GM12878 (cell line): ENCODE measurements around the gene SERINC5. TPM values are rescaled to one million over a fixed set of nuclear protein-coding genes. Genes with fewer than 3 reads are reported as not detected.

Source experiments
- ATAC-seq: fragments of 200-7000 bp; cut with Tn5 transposase; 3 replicates; pipeline ENCODE4 v1.9.1; 2020; ENCODE audit warnings: mild to moderate bottlenecking, moderate library complexity
- BruUV-seq: library from RNA; stranded (reverse); fragments of 400-500 nt; replicated peaks from 2 replicates; lab custom pipeline; 2021; lab: Mats Ljungman, UMichigan
- CTCF ChIA-PET: fragments of 300-600 bp; sonication (Branson Sonifier 250); formaldehyde crosslinking; extraction: SDS; loops from one replicate; lab custom pipeline; 2021; ENCODE audit warnings: inconsistent platforms; lab: Yijun Ruan, JAX
- POLR2A ChIA-PET: fragments of 350-600 bp; formaldehyde crosslinking; extraction: SDS; loops from one replicate; lab custom pipeline; 2021; ENCODE audit warnings: inconsistent platforms; lab: Charles Lee
- RAD21 ChIA-PET: fragments of 300-600 bp; sonication (Branson Sonifier 250); formaldehyde crosslinking; loops from one replicate; lab custom pipeline; 2023; ENCODE audit warnings: antibody characterized with exemption; ENCODE audit not compliant: unreplicated experiment; lab: Charles Lee
- SMC1A ChIA-PET: fragments of 300-600 bp; sonication (Branson Sonifier 250); formaldehyde crosslinking; loops from one replicate; lab custom pipeline; 2023; ENCODE audit not compliant: unreplicated experiment, uncharacterized antibody; lab: Charles Lee
- DNase-seq: peaks from one replicate; pipeline ENCODE4 v3.0.0-alpha.2; 2011; ENCODE audit warnings: low read depth, low spot score
- FAIRE-seq: peaks from 3 replicates; lab custom pipeline; 2011; peaks lifted over from hg19 to GRCh38; lab: Jason Lieb, UNC
- H2AFZ ChIP-seq: 2 replicates; pipeline ENCODE4 v1.6.0; 2011; ENCODE audit warnings: low read depth, low read length, control low read depth; ENCODE audit not compliant: control insufficient read depth
- H3K27ac ChIP-seq: 2 replicates; pipeline ENCODE4 v1.5.1; 2011; ENCODE audit warnings: control low read depth; ENCODE audit not compliant: control insufficient read depth, insufficient read depth
- H3K27me3 ChIP-seq, 2 experiments: replicated peaks in 1 of 2; 2 replicates each; pipeline versions ENCODE4 v1.6.0 to v1.6.1; 2011; ENCODE audit warnings: low read length in 1 of 2; ENCODE audit not compliant: control insufficient read depth in 2 of 2, insufficient read depth in 2 of 2
- H3K36me3 ChIP-seq, 2 experiments: 2 replicates each; pipeline ENCODE4 v1.5.1; 2011; ENCODE audit warnings: low read length in 1 of 2; ENCODE audit not compliant: control insufficient read depth in 2 of 2, insufficient read depth in 2 of 2
- H3K4me1 ChIP-seq: 2 replicates; pipeline ENCODE4 v1.6.1; 2011; ENCODE audit warnings: mild to moderate bottlenecking, low read length, moderate library complexity, mixed read lengths; ENCODE audit not compliant: control insufficient read depth, insufficient read depth
- H3K4me2 ChIP-seq: 2 replicates; pipeline ENCODE4 v1.6.0; 2011; ENCODE audit warnings: control low read depth; ENCODE audit not compliant: control insufficient read depth, insufficient read depth
- H3K4me3 ChIP-seq: fragments of 200-600 bp; sonication (generic); 2 replicates; pipeline ENCODE4 v1.5.1; 2016
- H3K79me2 ChIP-seq: 2 replicates; pipeline ENCODE4 v1.6.0; 2011; ENCODE audit warnings: low read length; ENCODE audit not compliant: control insufficient read depth, insufficient read depth
- H3K9ac ChIP-seq: 2 replicates; pipeline ENCODE4 v1.8.0; 2011; ENCODE audit warnings: low read length, control low read depth, mixed read lengths; ENCODE audit not compliant: control insufficient read depth, insufficient read depth
- H3K9me3 ChIP-seq: replicated peaks from 3 replicates; pipeline ENCODE4 v1.5.1; 2011; ENCODE audit warnings: mild to moderate bottlenecking, low read length; ENCODE audit not compliant: control insufficient read depth, insufficient read depth
- H4K20me1 ChIP-seq: 2 replicates; pipeline ENCODE4 v1.6.0; 2011; ENCODE audit not compliant: control insufficient read depth, insufficient read depth
- ATF7 ChIP-seq: fragments of 450-650 bp; IDR thresholded peaks from 2 replicates; pipeline ENCODE4 v1.6.1; 2016; ENCODE audit warnings: low read depth, mild to moderate bottlenecking
- IRF4 ChIP-seq: IDR thresholded peaks from 2 replicates; pipeline ENCODE4 v1.6.1; 2011; ENCODE audit warnings: low read depth, low read length
- MEF2B ChIP-seq: fragments of 450-650 bp; IDR thresholded peaks from 2 replicates; pipeline ENCODE4 v1.6.1; 2018; ENCODE audit warnings: mild to moderate bottlenecking, moderate library complexity; ENCODE audit not compliant: partially characterized antibody, poor library complexity, severe bottlenecking
- PAX8 ChIP-seq: fragments of 450-650 bp; IDR thresholded peaks from 2 replicates; pipeline ENCODE4 v1.6.1; 2017; ENCODE audit warnings: mild to moderate bottlenecking, moderate library complexity
- RUNX3 ChIP-seq: IDR thresholded peaks from 2 replicates; pipeline ENCODE4 v1.6.1; 2012; ENCODE audit warnings: low read length, inconsistent platforms
- SMAD5 ChIP-seq: IDR thresholded peaks from 2 replicates; pipeline ENCODE4 v1.6.1; 2016; ENCODE audit warnings: antibody characterized with exemption, low read depth
- SPI1 ChIP-seq: IDR thresholded peaks from 2 replicates; pipeline ENCODE4 v1.6.1; 2011; ENCODE audit warnings: low read depth, mild to moderate bottlenecking, low read length, moderate library complexity, borderline replicate concordance; ENCODE audit not compliant: insufficient read depth
- SUPT20H ChIP-seq: IDR thresholded peaks from 2 replicates; pipeline ENCODE4 v1.6.1; 2011; ENCODE audit warnings: low read depth, mild to moderate bottlenecking, low read length, moderate library complexity, borderline replicate concordance; ENCODE audit not compliant: control insufficient read depth
- ZNF217 ChIP-seq: fragments of 450-650 bp; IDR thresholded peaks from 2 replicates; pipeline ENCODE4 v1.6.1; 2017; ENCODE audit warnings: antibody characterized with exemption, mild to moderate bottlenecking
- ZSCAN29 ChIP-seq: fragments of 450-650 bp; IDR thresholded peaks from 2 replicates; pipeline ENCODE4 v1.6.1; 2017; ENCODE audit warnings: mild to moderate bottlenecking, moderate library complexity
- WGBS: methylation state at CpG from one replicate; pipeline ENCODE4 v1.1.6; 2016; ENCODE audit warnings: low lambda C conversion rate; ENCODE audit not compliant: insufficient replicate concordance, insufficient coverage; ENCODE audit errors: missing lambda C conversion rate; 5-methylcytosine and 5-hydroxymethylcytosine counted together
- in situ Hi-C: fragments of 300-500 bp; cut with MboI; formaldehyde crosslinking; loops from 9 replicates; pipeline ENCODE4 v1.14.3; 2018; ENCODE audit warnings: mixed read lengths
- intact Hi-C: fragments of 100-400 bp; cut with micrococcal nuclease; formaldehyde crosslinking; loops from one replicate; pipeline ENCODE4 v1.14.2; 2022; ENCODE audit not compliant: unreplicated experiment
- polyA plus RNA-seq, 11 experiments: library from polyadenylated mRNA; depleted of rRNA in 4 of 11; unstranded in 6 of 11; stranded (reverse) in 5 of 11; fragments of >200 nt; fragmentation: Nextera tagmentation in 4 of 11; fragmentation: Illumina TruSeq in 1 of 11; extraction: Ambion mirVana in 4 of 11; extraction: Trizol in 1 of 11; gene quantifications; 1 replicate in 1 of 11; 2 replicates in 10 of 11; pipeline versions ENCODE4 v1.2.1 to v1.2.3, GENCODE V29; 2011 to 2016; ENCODE audit warnings: inconsistent platforms in 2 of 11, missing spikeins in 2 of 11, low read depth in 1 of 11
- total RNA-seq, 4 experiments: library from RNA; depleted of rRNA in 3 of 4; stranded (reverse); fragments of >200 nt in 3 of 4; fragmentation: Illumina TruSeq in 1 of 4; extraction: Trizol in 1 of 4; gene quantifications; 2 replicates each; pipeline versions ENCODE4 v1.2.1 to v1.2.3, GENCODE V29; 2013 to 2021

The SERINC5 gene
- total and polyA plus RNA-seq, 10 of the 15 experiments (the other 5 are each of a cell fraction or from before 2014, with no cell fraction given) = 0.66 to 7.0 (median 2.8) TPM

DNA sequence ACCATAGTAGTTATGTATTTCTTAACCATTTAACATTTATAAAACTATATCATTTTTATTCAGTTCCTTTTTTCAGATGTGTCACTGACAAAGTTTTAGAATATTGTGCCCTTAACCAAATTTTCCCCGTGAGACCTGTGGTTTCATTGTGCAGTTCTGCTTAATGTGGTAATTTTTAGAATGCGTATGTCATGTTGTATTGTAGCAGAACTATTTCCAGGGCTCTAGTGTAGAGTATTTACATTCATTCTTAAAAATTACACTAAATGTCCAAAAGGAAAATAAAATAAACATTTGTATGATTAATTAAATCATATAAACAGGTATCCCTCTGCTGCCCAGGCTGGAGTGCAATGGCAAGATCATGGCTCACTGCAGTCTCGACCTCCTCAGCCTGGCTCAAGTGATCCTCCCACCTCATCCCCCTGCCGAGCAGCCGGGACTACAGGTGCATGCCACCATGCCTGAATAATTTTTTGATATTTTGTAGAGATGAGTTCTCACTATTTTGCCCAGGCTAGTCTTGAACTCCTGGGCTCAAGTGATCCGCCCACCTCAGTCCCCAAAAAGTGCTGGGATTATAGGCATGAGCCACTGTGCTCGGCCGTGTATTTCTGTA, 15.4 kb downstream of the SERINC5 start:
- Histone ChIP-seq H3K27ac (no peak overlapping the region), H3K27me3 (no peaks in the 10 kb centered on the region), H3K9ac (no peak overlapping the region), H2AFZ (no peak overlapping the region), H4K20me1 (no peaks in the 10 kb centered on the region), H3K4me2 (no peak overlapping the region), H3K4me1 (no peaks in the 10 kb centered on the region), H3K79me2 (no peaks in the 10 kb centered on the region), H3K4me3 (no peak overlapping the region), H3K36me3 (no peaks in the 10 kb centered on the region), H3K9me3 (peaks cover 25% of the 10 kb centered on the region)
- in situ Hi-C loops = no loop called here
- SMC1A ChIA-PET = interaction anchor here (1.1 to 3.5 kb wide), 4 partner anchors 8 to 115 kb away, joined by 4 to 29 read pairs (median 12); partner anchors contain the start of gene SERINC5
- POLR2A ChIA-PET = interaction anchor here (0.5 to 3.7 kb wide), 4 partner anchors 7 to 115 kb away, joined by 4 to 18 read pairs (median 4); no protein-coding TSS in a partner anchor
- FAIRE-seq = no peak
- BruUV-seq = no TSS peak
- TF ChIP-seq IRF4 = no peak
- TF ChIP-seq ZSCAN29 = no peak
- TF ChIP-seq SMAD5 = no peak
- TF ChIP-seq SPI1 = peak; percentile 43; the same call in 1 of the 2 replicates
- peak; percentile 67; the same call in 1 of the 2 replicates for TF ChIP-seq RUNX3
- no peak for TF ChIP-seq SUPT20H
- 0 out of 2 replicates have a peak, but pooled peaks have one; percentile 36 for TF ChIP-seq ATF7
- TF ChIP-seq MEF2B = peak; percentile 40
- TF ChIP-seq ZNF217 = peak; percentile 16; the same call in 1 of the 2 replicates
- TF ChIP-seq PAX8 = no peak
- intact Hi-C loops = no loop called here
- CTCF ChIA-PET = interaction anchor here (1.2 kb wide), 1 partner anchor 14 kb away, joined by 4 read pairs; no protein-coding TSS in a partner anchor
- peak; percentile 61 for ATAC-seq
- RAD21 ChIA-PET = interaction anchor here (1.2 to 1.4 kb wide), 3 partner anchors 36 to 131 kb away, joined by 3 to 6 read pairs (median 3); no protein-coding TSS in a partner anchor
- 30% methylated on average over 8 of the region's 8 CpGs for WGBS
- DNase-seq = no peak
